ENCODE results near the gene CPEB4. TPM values are rescaled to one million over a fixed set of nuclear protein-coding genes. Genes with fewer than 3 reads are reported as not detected.

CPEB4 gene
- total and polyA plus RNA-seq, 2 donors (not counting 1 experiment from before 2014, with no cell fraction given): 8.4 to 26.0 TPM

DNA sequence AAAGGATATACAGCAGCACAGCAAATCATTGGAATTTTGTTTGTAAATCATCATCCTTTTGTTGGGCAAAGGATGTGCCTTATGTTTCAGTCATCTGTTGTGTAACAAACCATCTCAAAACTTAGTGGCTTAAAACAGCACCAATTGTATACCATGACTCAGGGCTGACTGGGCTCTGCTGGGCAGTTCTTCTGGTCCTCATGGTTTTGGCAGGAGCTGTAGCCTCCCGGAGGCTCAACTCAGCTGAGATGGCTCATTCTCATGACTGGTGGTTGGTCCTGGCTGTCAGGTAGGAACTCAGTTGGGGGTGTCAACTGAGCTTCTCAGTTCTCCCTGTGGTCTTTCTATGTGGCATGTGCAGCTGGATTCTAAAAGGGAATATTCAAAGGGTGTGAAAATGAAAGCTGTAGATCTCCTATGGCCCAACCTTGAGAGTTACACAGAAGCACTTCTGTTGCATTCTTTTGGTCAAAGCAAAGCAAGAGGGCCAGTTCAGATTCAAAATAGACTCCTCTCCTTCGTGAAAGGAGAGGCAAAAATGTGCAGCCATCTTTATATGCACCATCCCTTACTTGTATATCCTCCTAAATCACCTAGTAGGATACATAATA, 39.1 kb upstream of the CPEB4 start:
- H3K27ac ChIP-seq (ENCODE audit: low read length in 2 of 2): no peak overlapping the region
- H3K4me3 Mint-ChIP-seq: no peak overlapping the region
- CTCF ChIA-PET: no interaction called here
- POLR2A ChIA-PET: interaction anchor here (0.5 kb wide), 1 partner anchor 188 kb away, joined by 9 read pairs; no protein-coding TSS in a partner anchor
- WGBS (ENCODE audit: insufficient coverage): 56% methylated on average over 1 of the region's 2 CpGs
- no peak overlapping the region for H3K4me2 ChIP-seq (replicated peaks; ENCODE audit: low read depth, low read length, poor library complexity, severe bottlenecking)
- no peak overlapping the region for H3K27ac Mint-ChIP-seq
- peaks cover 0 to 8% of the 10 kb centered on the region in 2 donors for H3K4me1 ChIP-seq (ENCODE audit: control insufficient read depth in 2 of 2, insufficient read depth in 2 of 2, low read length in 2 of 2)
- H2AFZ ChIP-seq (ENCODE audit: insufficient read depth, low read depth, low read length, poor library complexity, severe bottlenecking): no peak overlapping the region
- ATAC-seq (ENCODE audit: low read depth): no peak
- peaks cover 12% of the 10 kb centered on the region for H3K4me1 Mint-ChIP-seq
- H3K9ac ChIP-seq (ENCODE audit: low read length): no peak overlapping the region
- H3K27me3 ChIP-seq (replicated peaks in 1 of 4; ENCODE audit: control extremely low read depth in 1 of 4, control insufficient read depth in 3 of 4, insufficient read depth in 4 of 4, low read length in 3 of 4): peaks cover 0 to 2% (median 0%) of the 10 kb centered on the region in 4 experiments
- peaks cover 10% of the 10 kb centered on the region for H3K27me3 Mint-ChIP-seq
- H3K79me2 ChIP-seq (ENCODE audit: control insufficient read depth, insufficient read depth, low read length): no peaks in the 10 kb centered on the region
- intact Hi-C loops (cut with micrococcal nuclease): no loop called here
- no peak for DNase-seq
- H3K36me3 ChIP-seq (replicated peaks in 1 of 2; ENCODE audit: control extremely low read depth in 1 of 2, control insufficient read depth in 1 of 2, extremely low read depth in 1 of 2, insufficient read depth in 2 of 2, low read length in 1 of 2): no peaks in the 10 kb centered on the region
- H3K9me3 Mint-ChIP-seq (ENCODE audit: insufficient read depth): peaks cover 9% of the 10 kb centered on the region
- no peak overlapping the region for H3K4me3 ChIP-seq (ENCODE audit: control extremely low read depth in 1 of 5, extremely low read depth in 1 of 5, insufficient read depth in 1 of 5, low read depth in 2 of 5, low read length in 4 of 5)
- peaks cover 0 to 17% (median 7%) of the 10 kb centered on the region in 3 donors for H3K9me3 ChIP-seq (ENCODE audit: control extremely low read depth in 1 of 3, control insufficient read depth in 2 of 3, insufficient read depth in 1 of 3, low read length in 2 of 3)
- TF ChIP-seq, protein P1, sequence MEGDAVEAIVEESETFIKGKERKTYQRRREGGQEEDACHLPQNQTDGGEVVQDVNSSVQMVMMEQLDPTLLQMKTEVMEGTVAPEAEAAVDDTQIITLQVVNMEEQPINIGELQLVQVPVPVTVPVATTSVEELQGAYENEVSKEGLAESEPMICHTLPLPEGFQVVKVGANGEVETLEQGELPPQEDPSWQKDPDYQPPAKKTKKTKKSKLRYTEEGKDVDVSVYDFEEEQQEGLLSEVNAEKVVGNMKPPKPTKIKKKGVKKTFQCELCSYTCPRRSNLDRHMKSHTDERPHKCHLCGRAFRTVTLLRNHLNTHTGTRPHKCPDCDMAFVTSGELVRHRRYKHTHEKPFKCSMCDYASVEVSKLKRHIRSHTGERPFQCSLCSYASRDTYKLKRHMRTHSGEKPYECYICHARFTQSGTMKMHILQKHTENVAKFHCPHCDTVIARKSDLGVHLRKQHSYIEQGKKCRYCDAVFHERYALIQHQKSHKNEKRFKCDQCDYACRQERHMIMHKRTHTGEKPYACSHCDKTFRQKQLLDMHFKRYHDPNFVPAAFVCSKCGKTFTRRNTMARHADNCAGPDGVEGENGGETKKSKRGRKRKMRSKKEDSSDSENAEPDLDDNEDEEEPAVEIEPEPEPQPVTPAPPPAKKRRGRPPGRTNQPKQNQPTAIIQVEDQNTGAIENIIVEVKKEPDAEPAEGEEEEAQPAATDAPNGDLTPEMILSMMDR (IDR thresholded peaks at IDR 0.05): no peak
- TF ChIP-seq EZH2 (IDR thresholded peaks at IDR 0.05; ENCODE audit: borderline replicate concordance, insufficient read depth, low read depth, low read length, poor library complexity, severe bottlenecking): no peak
- no peaks in the 10 kb centered on the region for H4K20me1 ChIP-seq (ENCODE audit: control insufficient read depth, insufficient read depth, low read length, poor library complexity, severe bottlenecking)

DNA sequence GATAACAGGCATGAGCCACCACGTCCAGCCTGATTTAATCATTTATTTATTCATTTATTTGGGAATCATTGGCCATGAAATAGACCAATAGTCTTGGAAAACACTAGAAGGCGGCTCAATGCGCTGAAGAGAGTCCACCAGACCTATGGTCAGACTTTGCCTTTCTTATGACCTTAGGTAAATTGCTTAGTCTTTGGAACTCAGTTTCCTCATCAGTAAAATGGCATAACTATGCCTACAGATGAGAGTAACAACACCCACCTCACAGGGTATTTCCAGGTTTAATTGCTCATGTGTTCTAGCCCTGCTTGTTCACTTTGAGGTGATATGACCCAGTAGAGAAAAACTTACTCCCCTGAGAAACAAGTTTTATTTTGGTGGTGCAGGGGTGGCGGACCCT, 38.2 kb upstream of the CPEB4 start:
- no peak for DNase-seq
- intact Hi-C loops (cut with micrococcal nuclease): no loop called here
- Histone ChIP-seq H3K79me2 (ENCODE audit: control insufficient read depth, insufficient read depth, low read length) (no peaks in the 10 kb centered on the region), H2AFZ (ENCODE audit: insufficient read depth, low read depth, low read length, poor library complexity, severe bottlenecking) (no peak overlapping the region), H4K20me1 (ENCODE audit: control insufficient read depth, insufficient read depth, low read length, poor library complexity, severe bottlenecking) (no peaks in the 10 kb centered on the region), H3K9ac (ENCODE audit: low read length) (no peak overlapping the region), H3K4me2 (replicated peaks; ENCODE audit: low read depth, low read length, poor library complexity, severe bottlenecking) (no peak overlapping the region), H3K4me3 (ENCODE audit: control extremely low read depth in 1 of 5, extremely low read depth in 1 of 5, insufficient read depth in 1 of 5, low read depth in 2 of 5, low read length in 4 of 5) (no peak overlapping the region), H3K9me3 (ENCODE audit: control extremely low read depth in 1 of 3, control insufficient read depth in 2 of 3, insufficient read depth in 1 of 3, low read length in 2 of 3) (peaks cover 0 to 17% (median 7%) of the 10 kb centered on the region in 3 donors), H3K4me1 (ENCODE audit: control insufficient read depth in 2 of 2, insufficient read depth in 2 of 2, low read length in 2 of 2) (peaks cover 0 to 8% of the 10 kb centered on the region in 2 donors), H3K27ac (ENCODE audit: low read length in 2 of 2) (no peak overlapping the region), H3K27me3 (replicated peaks in 1 of 4; ENCODE audit: control extremely low read depth in 1 of 4, control insufficient read depth in 3 of 4, insufficient read depth in 4 of 4, low read length in 3 of 4) (peaks cover 0 to 2% (median 0%) of the 10 kb centered on the region in 4 experiments), H3K36me3 (replicated peaks in 1 of 2; ENCODE audit: control extremely low read depth in 1 of 2, control insufficient read depth in 1 of 2, extremely low read depth in 1 of 2, insufficient read depth in 2 of 2, low read length in 1 of 2) (no peaks in the 10 kb centered on the region)
- Mint-ChIP-seq H3K4me1 (peaks cover 16% of the 10 kb centered on the region), H3K27me3 (peaks cover 13% of the 10 kb centered on the region), H3K9me3 (ENCODE audit: insufficient read depth) (peaks cover 9% of the 10 kb centered on the region), H3K27ac (no peak overlapping the region), H3K4me3 (no peak overlapping the region)
- ChIA-PET CTCF (interaction anchor here (1.0 kb wide), 1 partner anchor 12 kb away, joined by 3 read pairs; no protein-coding TSS in a partner anchor), POLR2A (no interaction called here)
- TF ChIP-seq EZH2 (IDR thresholded peaks at IDR 0.05; ENCODE audit: borderline replicate concordance, insufficient read depth, low read depth, low read length, poor library complexity, severe bottlenecking): no peak
- TF ChIP-seq, protein P1 (IDR thresholded peaks at IDR 0.05): no peak
- no peak for ATAC-seq (ENCODE audit: low read depth)
- WGBS (ENCODE audit: insufficient coverage): no CpG with 5 or more reads among the region's 4 CpGs

All from B cell (primary cell).